ENCODE results near the gene PNMA8A. TPM values are rescaled to one million over a fixed set of nuclear protein-coding genes. Genes with fewer than 3 reads are reported as not detected.

PNMA8A gene
- total RNA-seq, 2 experiments from 2014 or later = not detected

- ChIA-PET POLR2A (interaction anchor here (1.1 kb wide), 1 partner anchor 12 kb away, joined by 3 read pairs; no protein-coding TSS in a partner anchor), CTCF (ENCODE audit: unreplicated experiment) (no interaction called here)
- TF ChIP-seq EZH2phosphoT487 (IDR thresholded peaks at IDR 0.05; ENCODE audit: borderline replicate concordance, low read depth, low read length) (no peak), CTCF (conservative IDR thresholded peaks at IDR 0.05; ENCODE audit: low read length) (no peak)
- H3K9me3 ChIP-seq (ENCODE audit: low read length) = no peaks in the 10 kb centered on the region
- H3K36me3 ChIP-seq (ENCODE audit: insufficient read depth, low read length) = no peaks in the 10 kb centered on the region
- H2AFZ ChIP-seq (ENCODE audit: low read length) = peak overlapping the region; percentile 79
- H3K79me2 ChIP-seq (ENCODE audit: insufficient read depth, low read depth, low read length) = no peaks in the 10 kb centered on the region
- H3K4me3 ChIP-seq (ENCODE audit: low read depth, low read length, poor library complexity, severe bottlenecking) = peak overlapping the region; percentile 64
- H3K4me2 ChIP-seq (ENCODE audit: low read length) = peak overlapping the region; percentile 70
- no TSS peak for BruUV-seq (replicated peaks)
- no peaks in the 10 kb centered on the region for H3K9me2 ChIP-seq (ENCODE audit: insufficient read depth, low read length)
- H4K20me1 ChIP-seq (ENCODE audit: insufficient read depth, low read length) = no peaks in the 10 kb centered on the region
- H3K27ac ChIP-seq (ENCODE audit: low read depth, low read length, poor library complexity, severe bottlenecking) = no peak overlapping the region
- H3K4me1 ChIP-seq (ENCODE audit: insufficient read depth, low read length, poor library complexity, severe bottlenecking) = peaks cover 70% of the 10 kb centered on the region
- peak; percentile 80 for DNase-seq (ENCODE audit: low spot score)
- intact Hi-C loops (cut with micrococcal nuclease; ENCODE audit: unreplicated experiment) = no loop called here
These were observed 44.7 kb downstream of the PNMA8A start for GRCh38 chr19:46426506-46427162.

- H3K4me3 ChIP-seq (ENCODE audit: low read depth, low read length, poor library complexity, severe bottlenecking) = peak overlapping the region; percentile 64
- H3K4me2 ChIP-seq (ENCODE audit: low read length) = peak overlapping the region; percentile 70
- POLR2A ChIA-PET = interaction anchor here (0.6 to 1.1 kb wide), 2 partner anchors 11 kb away, joined by 3 to 8 read pairs; no protein-coding TSS in a partner anchor
- H3K79me2 ChIP-seq (ENCODE audit: insufficient read depth, low read depth, low read length) = no peaks in the 10 kb centered on the region
- H3K27ac ChIP-seq (ENCODE audit: low read depth, low read length, poor library complexity, severe bottlenecking) = no peak overlapping the region
- H3K9me2 ChIP-seq (ENCODE audit: insufficient read depth, low read length) = no peaks in the 10 kb centered on the region
- no TSS peak for BruUV-seq (replicated peaks)
- CTCF ChIA-PET (ENCODE audit: unreplicated experiment) = no interaction called here
- intact Hi-C loops (cut with micrococcal nuclease; ENCODE audit: unreplicated experiment) = no loop called here
- H3K4me1 ChIP-seq (ENCODE audit: insufficient read depth, low read length, poor library complexity, severe bottlenecking) = peaks cover 65% of the 10 kb centered on the region
- no peak for DNase-seq (ENCODE audit: low spot score)
- no peaks in the 10 kb centered on the region for H3K36me3 ChIP-seq (ENCODE audit: insufficient read depth, low read length)
- TF ChIP-seq EZH2phosphoT487 (IDR thresholded peaks at IDR 0.05; ENCODE audit: borderline replicate concordance, low read depth, low read length) = no peak
- TF ChIP-seq CTCF (conservative IDR thresholded peaks at IDR 0.05; ENCODE audit: low read length) = no peak
- H4K20me1 ChIP-seq (ENCODE audit: insufficient read depth, low read length) = no peaks in the 10 kb centered on the region
- peak overlapping the region; percentile 79 for H2AFZ ChIP-seq (ENCODE audit: low read length)
- no peaks in the 10 kb centered on the region for H3K9me3 ChIP-seq (ENCODE audit: low read length)
These were observed 45.3 kb downstream of the PNMA8A start for GRCh38 chr19:46426035-46426505.

DNA sequence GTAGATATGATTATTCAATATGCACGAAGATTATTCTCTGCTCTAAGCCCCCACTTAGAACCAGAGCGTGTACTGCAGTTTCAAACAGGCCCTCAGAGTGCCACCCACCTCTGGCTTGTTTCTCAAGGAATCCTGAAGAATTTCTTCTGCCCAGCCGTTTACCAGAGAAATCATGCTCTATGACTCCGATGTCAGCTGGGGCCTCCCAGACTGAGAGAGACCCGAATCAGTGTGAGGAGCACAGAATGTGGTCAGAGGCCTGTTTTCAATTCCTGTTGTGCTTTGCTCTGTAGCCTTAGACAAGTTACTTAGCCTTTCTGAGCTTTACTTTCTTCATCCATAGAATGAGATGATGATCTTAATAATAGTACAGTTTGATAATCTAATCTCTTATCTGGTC, 48.2 kb downstream of the PNMA8A start:
- ChIA-PET CTCF (ENCODE audit: unreplicated experiment) (interaction anchor here (0.5 kb wide), 1 partner anchor 23 kb away, joined by 3 read pairs; no protein-coding TSS in a partner anchor), POLR2A (interaction anchor here (0.6 to 0.7 kb wide), 3 partner anchors 12 to 35 kb away, joined by 4 to 8 read pairs (median 5); no protein-coding TSS in a partner anchor)
- no TSS peak for BruUV-seq (replicated peaks)
- no peaks in the 10 kb centered on the region for H3K9me3 ChIP-seq (ENCODE audit: low read length)
- peak overlapping the region; percentile 84; the same call in 1 of the 2 replicates for H2AFZ ChIP-seq (ENCODE audit: low read length)
- peaks cover 47% of the 10 kb centered on the region for H3K4me1 ChIP-seq (ENCODE audit: insufficient read depth, low read length, poor library complexity, severe bottlenecking)
- intact Hi-C loops (cut with micrococcal nuclease; ENCODE audit: unreplicated experiment) = no loop called here
- H3K79me2 ChIP-seq (ENCODE audit: insufficient read depth, low read depth, low read length) = no peaks in the 10 kb centered on the region
- H4K20me1 ChIP-seq (ENCODE audit: insufficient read depth, low read length) = no peaks in the 10 kb centered on the region
- DNase-seq (ENCODE audit: low spot score) = peak; percentile 53
- H3K9me2 ChIP-seq (ENCODE audit: insufficient read depth, low read length) = no peaks in the 10 kb centered on the region
- peak overlapping the region; percentile 44 for H3K4me2 ChIP-seq (ENCODE audit: low read length)
- H3K4me3 ChIP-seq (ENCODE audit: low read depth, low read length, poor library complexity, severe bottlenecking) = no peak overlapping the region
- no peaks in the 10 kb centered on the region for H3K36me3 ChIP-seq (ENCODE audit: insufficient read depth, low read length)
- peak overlapping the region; percentile 22 for H3K27ac ChIP-seq (ENCODE audit: low read depth, low read length, poor library complexity, severe bottlenecking)
- no peak for TF ChIP-seq CTCF (conservative IDR thresholded peaks at IDR 0.05; ENCODE audit: low read length)
- TF ChIP-seq EZH2phosphoT487 (IDR thresholded peaks at IDR 0.05; ENCODE audit: borderline replicate concordance, low read depth, low read length) = no peak
